Left cardiac atrium (tissue), 4 donors: Measurements from ENCODE around the gene MORN5. TPM values are rescaled to one million over a fixed set of nuclear protein-coding genes. Genes with fewer than 3 reads are reported as not detected.
A peak's percentile ranks its signal among the peaks of the same experiment; 100 is the strongest.

Experiments
- ATAC-seq, 2 donors: fragments of 200-7000 bp; cut with Tn5 transposase; one replicate each; pipeline ENCODE4 v1.9.1; 2020; ENCODE audit warnings: mild to moderate bottlenecking in 2 of 2, moderate library complexity in 2 of 2
- DNase-seq: peaks from one replicate; pipeline ENCODE4 v3.0.0-alpha.2; 2020
- intact Hi-C, 2 donors: fragments of 100-400 bp; cut with DNase I; formaldehyde crosslinking; loops; one replicate each; pipeline versions ENCODE4 v1.14.1 to v1.15.1; 2022 to 2023
- total RNA-seq, 2 donors: library from RNA; stranded (reverse); fragmentation: NEBNext Ultra II Directional; extraction: Animal tissue kit (Norgen Biotek cat#: 25700); gene quantifications; one replicate each; pipeline ENCODE4 v1.2.1, GENCODE V29; 2021
- donor health status: DM: no; HTN: yes; CAD: no.
- donor health status: DM: no; HTN: yes; CAD: no; lungs with severe emphysema.
- donor health status: DM: yes; HTN: yes; CAD: no.
- donor health status: Dilated cardiomyopathy.

The MORN5 gene
- total RNA-seq, 2 donors from 2014 or later, result not detected

DNA sequence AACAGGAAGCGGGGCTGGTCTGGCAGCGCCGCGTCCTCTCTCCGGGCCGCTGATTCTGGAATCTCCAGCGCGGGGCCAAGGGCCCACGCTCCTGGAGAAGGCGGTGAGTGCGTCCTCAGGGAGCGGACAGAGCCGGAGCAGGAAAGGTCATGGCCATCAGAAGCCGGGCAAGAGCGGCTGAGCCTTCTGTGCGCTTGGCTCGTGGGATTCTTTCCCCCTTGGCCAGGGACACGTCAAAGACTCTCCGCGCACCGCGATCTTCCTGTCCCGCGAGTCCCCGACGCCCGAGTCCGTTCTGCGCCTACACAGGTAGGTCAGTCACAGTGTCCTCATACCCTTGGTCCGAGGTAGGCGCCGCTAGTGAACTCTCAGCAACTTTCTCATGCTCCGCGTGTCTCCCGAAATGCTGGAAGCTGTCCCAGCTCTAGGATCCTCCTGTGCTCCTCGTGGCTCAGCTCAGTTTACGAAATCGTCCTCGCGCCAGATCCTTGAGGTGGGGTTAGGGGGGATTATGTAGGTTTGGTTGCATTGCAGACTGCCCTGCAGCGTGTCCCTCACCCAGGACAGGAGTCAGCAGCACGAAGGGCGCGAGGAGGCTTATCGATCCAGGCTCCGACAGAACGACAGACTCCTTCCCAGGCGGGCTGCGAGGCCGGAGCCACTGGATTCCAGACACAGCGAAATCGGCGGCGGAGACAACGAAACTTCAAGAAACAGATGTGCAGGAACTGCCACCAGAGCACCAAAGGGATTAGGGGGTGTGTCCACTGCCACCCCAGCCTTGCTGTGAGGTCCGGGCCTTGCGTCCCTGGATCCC lies 60.4 kb downstream of the MORN5 start:
- DNase-seq (no peak), ATAC-seq (peak; percentile 7 to 45)
- intact Hi-C loops, result no loop called here

DNA sequence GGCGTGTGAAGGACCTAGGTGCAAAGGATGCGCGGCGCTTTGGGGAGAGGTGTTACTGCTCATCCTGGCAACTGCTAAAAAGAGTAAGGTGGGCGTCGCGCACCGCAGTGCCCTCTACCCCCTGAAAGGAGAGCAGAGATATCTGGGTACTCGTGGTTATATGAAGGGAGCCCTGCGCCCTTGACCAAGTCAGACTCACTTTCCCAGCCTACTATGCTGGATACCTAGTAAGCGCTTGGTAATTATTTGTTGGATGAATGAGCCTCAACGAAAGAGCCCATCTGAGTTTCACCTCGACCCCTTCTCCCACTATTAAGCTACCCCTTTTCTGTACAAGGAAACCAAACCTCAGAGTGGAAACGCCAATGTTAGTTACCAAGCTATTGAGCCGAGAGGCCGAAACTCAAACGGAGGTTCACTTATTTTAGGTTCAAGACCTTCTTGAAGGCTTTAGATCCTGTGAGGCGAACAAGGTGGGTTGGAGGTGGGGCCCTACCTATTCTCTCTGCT lies 61.0 kb downstream of the MORN5 start:
- intact Hi-C loops, result no loop called here
- no peak for ATAC-seq
- no peak for DNase-seq

DNA sequence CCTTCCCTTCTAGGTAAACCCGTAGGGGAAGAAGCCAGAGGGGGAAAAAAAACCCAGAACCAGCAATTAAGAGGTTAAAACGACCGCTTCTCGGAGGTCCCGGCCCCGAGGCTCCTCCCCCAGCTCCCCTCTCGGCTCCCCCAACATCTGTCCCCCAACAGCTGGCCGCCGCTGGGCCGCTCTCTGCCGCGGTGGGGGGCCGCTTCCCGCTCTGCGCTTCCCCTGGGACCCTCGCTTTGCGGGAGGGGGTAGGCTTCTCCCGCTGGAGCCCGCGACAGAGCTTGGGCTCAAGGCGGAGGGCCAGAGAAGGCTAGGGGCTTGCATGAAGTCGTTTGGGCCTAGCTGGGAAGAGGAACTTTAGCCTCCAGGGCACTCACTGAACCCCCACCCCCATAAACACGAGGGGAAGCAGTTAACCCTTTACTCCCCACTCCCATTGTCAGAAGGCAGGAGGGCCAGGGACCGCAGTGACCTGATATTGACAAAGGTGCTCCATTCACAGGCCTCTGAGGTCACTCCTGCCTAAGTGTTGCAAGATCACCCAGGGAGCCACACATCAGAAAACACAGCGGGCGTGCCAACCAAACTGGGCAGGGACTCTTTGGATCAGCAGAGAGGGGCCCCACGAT lies 61.6 kb downstream of the MORN5 start:
- no peak for DNase-seq
- intact Hi-C loops, result no loop called here
- ATAC-seq, result no peak

DNA sequence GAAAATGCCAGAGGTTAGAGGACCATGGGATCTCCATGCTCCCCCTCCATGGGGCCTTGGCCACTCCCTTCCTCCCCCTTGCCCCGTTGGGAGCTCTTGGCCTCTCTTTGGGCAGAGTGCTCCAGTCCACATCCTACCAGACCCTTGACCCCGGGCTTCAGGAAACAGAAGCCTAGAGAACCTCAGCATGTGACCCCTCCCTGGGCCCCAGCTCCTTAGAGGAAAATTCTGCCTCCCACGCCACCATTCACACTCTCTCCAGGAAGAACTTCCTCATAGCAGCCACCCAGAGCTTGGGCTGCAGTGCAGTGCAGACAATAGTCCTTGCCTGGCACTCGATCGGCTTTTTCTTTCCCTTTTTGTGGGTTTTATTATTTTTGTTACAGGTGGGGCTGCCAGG lies 63.1 kb downstream of the MORN5 start:
- DNase-seq (no peak), ATAC-seq (no peak)
- intact Hi-C loops, result no loop called here

DNA sequence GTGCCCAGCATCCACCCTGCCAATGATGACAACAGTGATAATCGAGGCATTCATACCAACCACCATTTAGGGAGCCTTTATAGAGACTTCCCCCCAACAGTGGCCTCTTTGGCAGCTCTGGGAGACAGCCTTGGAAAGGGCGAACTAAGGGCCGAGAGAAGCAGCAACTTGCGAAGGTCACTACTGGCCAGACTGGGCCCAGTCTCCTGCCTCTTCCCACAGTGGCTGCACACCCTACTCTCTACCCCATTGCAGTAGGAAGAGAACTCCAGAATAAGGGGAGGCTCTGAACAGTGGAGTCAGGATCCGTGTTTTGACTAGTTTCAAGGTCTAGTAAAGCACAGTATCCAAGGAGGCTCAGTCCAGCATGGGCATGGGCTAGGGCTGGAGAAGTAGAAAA lies 63.7 kb downstream of the MORN5 start:
- intact Hi-C loops, result no loop called here
- no peak for ATAC-seq
- DNase-seq, result no peak

DNA sequence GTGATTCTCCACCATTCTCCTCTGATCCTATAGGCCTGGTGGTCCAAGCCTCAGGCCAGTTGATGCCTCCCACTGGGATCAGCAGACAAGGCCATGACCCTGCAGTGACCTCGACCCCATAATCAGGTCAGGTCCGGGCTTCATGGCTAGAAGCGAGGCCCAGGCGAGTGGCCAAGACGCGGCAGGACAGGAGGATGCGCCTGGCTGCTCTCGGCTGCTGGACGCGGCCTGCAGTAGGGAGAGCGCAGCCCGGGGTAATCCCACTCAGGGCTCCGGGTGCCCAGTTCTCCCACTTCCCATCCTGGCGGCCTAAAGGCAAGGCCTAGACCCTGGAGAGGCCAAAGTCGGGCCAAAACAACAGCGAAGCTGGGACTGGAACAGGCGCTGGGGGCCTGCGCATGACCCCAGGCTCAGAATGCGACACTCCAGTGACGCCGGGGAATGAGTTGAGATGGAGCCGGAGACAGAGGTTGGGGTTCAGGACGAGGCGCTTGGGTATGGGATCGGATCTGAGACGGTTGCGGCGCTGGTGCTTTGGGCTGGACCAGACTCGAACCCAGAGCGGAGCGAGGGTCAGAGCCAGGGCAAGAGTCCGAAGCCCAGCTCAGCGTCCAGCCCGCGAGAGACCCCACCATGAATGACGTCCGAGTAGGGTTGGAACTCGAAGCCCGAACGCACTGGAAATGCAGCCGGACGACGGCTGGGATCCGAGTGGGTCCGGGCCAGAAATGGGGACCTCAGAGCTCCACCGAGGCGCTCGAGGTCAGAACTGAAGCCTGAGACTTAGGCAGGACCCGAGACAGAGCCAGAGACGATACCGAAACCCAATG lies 65.8 kb downstream of the MORN5 start:
- intact Hi-C loops, result no loop called here
- DNase-seq (no peak), ATAC-seq (no peak)

DNA sequence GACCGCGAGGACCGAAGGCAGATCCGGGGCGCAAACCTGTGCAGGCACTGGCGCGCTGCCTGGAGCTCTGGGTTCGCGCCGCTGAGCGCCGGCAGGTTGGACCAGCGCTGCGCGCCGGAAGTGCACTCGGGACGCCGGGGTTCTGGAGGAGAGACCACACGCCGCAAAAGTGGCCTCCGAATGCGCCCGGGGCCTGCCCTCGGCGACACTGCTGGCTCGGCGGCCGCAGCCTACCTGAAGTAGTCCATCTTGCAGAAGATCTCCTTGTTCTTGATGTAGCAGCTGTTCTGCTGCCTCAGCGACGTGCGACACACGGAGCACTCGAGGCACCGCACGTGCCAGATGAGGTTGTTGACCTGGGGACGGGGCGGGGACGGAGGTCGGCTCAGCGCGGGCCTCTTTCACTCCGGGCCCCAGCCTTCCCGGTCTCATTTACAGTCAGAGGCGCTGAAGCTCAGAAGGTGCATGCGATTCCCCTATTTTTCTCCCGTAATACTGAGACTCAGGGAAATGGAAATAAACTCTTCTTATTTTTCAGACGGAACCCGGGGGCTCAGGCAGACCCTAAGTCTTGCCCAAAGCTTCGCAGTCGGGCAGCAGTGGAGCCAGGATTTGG lies 66.5 kb downstream of the MORN5 start:
- intact Hi-C loops, result no loop called here
- no peak for ATAC-seq
- DNase-seq, result no peak

DNA sequence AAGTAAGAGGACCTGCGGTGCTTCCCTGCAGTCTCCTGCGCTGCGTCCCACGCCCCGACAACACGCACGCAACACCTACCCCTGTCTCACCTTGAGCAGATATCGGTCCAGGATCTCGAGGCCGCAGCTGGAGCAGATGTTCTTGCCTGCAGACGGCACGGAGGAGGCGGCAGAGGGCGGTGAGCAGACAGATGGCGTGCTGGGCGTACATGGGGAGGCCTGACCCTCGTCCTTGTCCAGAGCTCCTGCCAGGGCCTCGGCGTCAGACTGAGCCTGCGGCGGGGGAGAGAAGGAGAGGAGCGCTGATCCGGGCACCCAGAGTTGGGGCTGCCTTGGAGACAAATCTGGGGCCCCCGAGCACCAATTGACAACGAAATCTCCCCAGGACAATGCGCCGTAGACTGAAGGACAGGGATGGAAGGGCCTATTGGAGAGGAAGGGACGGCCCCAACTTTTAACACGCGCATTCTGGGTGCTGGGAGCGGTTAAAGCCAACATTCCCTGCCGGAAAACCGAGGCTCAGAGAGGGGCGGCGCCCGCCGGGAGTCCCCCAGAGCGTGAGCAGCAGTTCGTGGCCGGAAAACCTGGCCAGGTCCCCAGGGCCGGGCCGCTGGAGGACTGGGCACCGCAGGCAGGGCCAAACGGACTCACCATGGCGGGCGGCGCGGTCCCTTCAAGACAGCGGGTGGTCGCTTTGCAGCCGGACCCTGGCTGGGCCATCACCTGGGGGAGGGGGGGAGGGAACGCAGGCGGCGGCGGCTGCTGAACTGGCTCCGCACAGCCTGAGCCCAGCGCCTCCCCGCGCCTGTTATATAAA lies 67.3 kb downstream of the MORN5 start:
- no peak for DNase-seq
- intact Hi-C loops, result no loop called here
- no peak for ATAC-seq

DNA sequence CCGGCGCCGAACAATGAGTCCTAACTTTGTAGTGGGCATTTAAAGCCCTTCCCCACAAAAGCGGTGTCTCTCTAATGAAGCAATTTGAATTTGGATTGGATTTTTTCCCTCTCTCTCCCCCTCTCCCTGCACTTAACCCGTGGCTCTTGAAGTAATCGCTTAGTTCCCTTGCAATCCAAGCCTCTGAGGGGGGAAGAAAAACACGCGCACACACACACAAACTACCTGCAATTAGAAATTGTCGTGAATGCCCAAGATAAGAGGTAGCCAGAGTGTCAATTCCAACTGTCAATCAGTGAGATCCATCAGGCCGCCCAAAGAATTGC lies 67.8 kb downstream of the MORN5 start:
- DNase-seq (no peak), ATAC-seq (no peak)
- intact Hi-C loops, result no loop called here

DNA sequence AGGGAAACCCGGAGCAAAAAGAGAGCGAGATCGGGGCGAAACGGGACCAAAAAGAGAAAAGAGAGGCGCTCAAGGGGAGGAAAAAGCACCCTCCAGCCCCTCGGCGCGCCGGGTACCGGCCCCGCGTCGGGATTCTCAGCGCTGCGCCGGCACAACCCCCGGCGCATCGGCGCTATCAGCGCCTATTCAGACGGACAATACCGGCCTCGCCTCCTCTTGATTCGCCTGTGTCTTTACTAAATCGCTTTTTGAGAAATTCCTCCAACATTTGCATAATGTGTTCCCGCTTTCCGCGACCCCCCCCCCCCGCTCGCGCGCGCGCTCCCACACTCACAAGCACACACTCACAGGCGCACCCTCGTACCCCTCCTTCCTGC lies 68.5 kb downstream of the MORN5 start:
- intact Hi-C loops, result no loop called here
- no peak for DNase-seq
- no peak for ATAC-seq

DNA sequence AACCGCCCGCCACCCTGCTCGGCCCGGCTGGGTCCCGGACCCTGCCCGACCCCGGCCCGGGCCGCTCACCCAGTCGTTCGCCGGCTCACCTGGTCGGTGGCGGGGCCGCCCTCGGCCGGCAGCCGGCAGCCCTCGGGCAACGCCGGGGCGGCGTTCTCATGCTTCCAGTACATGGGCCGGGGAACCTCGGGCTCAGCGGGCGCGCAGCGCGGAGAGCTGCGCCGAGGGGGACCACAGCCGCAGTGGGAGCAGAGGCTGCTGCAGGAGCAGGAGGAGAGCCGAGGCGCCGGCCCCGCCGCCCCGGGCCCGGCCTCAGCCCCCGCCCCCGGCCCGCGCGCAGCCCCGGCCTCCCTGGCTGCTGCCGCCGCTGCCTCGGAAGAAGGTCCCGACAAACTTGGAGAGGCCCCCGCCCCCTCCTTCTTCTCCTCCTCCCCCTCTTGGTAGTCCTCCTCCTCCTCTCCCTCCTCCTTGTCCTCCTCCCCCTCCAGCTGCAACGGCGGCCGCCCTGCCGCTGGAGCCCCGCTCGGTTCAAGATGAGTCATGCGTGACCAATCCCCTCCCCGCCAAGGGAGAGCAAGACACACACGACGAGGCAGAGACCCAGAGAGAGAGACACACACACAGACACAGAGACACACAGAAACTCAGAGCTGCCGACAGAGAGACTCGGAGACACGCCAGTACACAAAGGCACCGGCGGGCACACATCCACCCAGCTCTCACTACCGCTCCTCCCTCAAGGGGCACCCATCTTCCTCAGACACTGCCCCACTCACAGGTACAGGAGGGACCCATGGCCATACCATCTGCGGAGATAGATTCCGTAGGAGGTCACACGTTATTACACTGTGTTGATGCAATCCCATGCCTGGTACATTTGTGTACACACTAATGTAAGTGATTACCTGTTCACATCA lies 69.1 kb downstream of the MORN5 start, which contains the start of gene LHX6:
LHX6 (minus strand) TSS at position 390 of the 917 bp plus-strand sequence; CDS start at position 173, 217 bp downstream.
- DNase-seq (no peak), ATAC-seq (peak; percentile 24 to 62)
- intact Hi-C loops, result no loop called here

DNA sequence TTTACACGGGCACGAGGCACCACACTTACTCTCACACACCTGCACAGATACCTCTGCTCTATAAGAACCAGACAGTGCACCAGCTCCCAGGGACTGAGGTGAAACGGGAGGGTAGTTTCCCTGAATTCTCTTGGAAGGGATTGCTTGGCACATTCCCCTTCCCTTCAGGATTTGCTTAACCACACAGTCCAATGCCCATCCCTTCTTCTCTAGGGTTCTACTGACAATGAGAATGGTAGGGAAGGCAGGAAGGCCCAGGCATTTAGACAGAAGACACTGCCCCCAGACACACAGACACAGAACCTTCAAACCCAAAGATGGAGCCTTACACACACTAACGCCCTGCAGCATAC lies 69.8 kb downstream of the MORN5 start:
- ATAC-seq, result no peak
- no peak for DNase-seq
- intact Hi-C loops, result no loop called here

DNA sequence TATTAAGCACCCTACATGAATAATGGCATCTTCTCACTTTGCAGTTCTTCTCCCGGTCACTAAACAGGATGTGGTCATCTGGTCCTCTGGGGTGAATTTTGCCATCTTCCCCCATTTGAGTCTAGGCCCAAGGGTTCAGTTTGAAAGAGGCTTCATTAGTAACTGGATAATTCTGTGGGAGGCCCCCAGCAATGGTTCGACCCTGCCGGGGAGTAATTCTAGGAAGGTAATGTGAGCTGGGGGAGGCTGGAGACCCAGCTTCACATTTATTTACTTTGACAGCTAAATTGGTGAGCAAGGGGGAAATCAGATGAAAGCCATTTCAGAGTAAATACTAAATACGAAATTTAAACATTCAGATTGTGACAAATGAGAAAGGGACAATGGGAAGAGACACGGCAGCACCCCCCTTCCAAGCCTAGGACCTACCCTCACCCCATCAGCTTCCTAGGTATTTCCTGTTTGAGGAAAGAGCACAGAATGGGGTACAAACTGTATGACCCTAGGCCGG lies 73.1 kb downstream of the MORN5 start:
- no peak for DNase-seq
- intact Hi-C loops, result no loop called here
- ATAC-seq, result no peak

DNA sequence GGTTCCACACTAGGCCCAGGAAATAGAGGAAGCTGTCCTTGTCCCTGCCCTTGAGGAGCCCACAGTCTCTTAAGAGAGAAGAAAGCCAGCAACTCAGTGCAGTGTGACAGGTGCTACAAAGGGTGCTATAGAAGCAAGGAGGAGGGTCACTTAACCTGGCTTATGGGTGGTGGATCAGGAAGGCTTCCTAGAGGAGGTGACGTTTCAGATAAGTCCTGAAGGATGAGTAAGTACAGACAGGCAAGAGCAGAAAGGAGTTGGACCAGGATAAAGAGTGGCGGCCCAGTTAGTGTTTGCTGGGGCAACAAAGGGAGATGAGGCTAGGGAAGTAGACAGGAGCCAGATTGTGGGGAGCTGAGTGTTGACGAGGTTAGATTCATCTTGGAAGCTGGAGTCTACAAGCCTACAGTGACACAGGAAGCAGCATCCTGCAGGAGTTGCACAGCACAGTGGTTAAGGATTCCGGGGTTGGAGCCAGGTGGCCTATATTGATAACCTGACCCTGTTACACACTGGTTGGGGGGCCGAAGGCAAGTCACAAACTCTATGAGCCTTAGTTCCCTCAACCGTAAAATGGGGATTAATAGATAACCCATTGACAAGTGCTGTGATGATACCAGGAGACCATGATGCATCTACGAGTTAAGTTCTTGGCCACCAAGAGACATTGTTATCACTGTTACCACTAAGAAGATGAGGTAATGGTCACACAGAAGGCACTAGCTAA lies 74.5 kb downstream of the MORN5 start:
- DNase-seq, result no peak
- no peak for ATAC-seq
- intact Hi-C loops, result no loop called here

DNA sequence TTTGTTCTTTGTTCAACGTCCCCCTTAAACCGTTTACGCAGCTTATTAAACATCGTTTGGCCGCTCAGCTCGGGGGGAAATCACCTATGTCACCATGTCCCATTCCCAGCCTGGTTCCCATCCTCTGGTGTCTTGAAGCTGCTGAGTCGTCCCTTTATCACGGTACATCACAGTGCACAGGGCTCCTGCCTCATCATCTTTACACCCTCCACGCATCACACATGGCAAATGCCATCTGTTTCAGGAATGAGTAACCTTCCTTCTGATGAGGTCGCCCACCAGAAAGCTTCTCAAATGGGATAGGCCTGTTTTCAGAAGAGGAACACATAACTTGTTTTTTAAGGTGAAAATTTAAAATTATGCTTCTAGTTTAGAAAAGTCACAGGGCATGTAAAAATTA lies 77.0 kb downstream of the MORN5 start:
- intact Hi-C loops, result no loop called here
- ATAC-seq (no peak), DNase-seq (no peak)

DNA sequence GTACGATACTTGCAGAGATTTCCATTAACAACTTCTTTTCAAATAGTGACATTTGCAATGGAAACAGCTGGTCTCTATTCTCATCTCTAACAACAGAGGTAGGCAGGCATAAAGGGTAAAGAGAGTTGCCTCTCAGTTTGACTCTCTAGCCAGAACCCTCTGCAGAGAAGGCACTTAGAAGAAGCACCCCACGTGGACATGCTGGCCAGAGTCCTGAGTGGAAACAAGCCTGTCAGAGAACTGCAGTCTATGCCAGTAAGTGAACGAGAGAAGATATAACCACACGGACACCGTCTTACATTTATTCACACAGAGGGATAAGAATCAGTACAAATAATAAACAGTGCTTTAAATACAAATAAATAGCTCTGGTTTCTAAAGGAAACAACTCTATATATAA lies 80.0 kb downstream of the MORN5 start:
- ATAC-seq (peak; percentile 49 to 57), DNase-seq (no peak)
- intact Hi-C loops, result no loop called here

DNA sequence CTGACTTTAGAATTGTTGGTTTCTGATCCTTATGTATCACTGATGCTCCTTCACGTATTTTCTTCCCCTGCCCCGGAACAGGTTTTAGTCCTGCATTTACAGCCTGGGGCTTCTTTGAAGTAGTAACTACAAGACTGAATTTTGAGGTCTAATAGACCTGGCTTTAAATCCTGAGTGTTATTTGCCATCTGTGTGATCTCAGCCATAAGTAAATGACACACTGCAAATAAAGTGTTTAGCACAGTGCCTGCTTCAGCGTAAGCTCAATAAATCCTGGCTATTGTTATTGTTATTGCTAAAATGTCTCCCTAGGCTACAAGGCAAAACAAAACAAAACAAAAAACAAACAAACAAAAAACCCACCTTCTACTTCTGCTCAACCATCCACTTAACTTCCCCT lies 84.6 kb downstream of the MORN5 start:
- DNase-seq, result no peak
- intact Hi-C loops, result no loop called here
- ATAC-seq, result no peak
